ENCODE results near the gene LKAAEAR1. TPM values are rescaled to one million over a fixed set of nuclear protein-coding genes. Genes with fewer than 3 reads are reported as not detected.
"Not testable (repeated sequence)": the region's sequence is repeated elsewhere in the genome, so short reads cannot be mapped to it uniquely, and the experiment has no call there.

LKAAEAR1 gene
- total RNA-seq, 4 donors from 2014 or later: not detected

GRCh38 chr20:64090165-64090564, 6.0 kb upstream of the LKAAEAR1 start:
- no peak for DNase-seq
- Histone ChIP-seq H3K27me3 (no peaks in the 10 kb centered on the region), H3K4me3 (no peak overlapping the region), H3K9me3 (no peaks in the 10 kb centered on the region), H3K36me3 (no peaks in the 10 kb centered on the region), H3K4me1 (no peaks in the 10 kb centered on the region), H3K27ac (no peak overlapping the region)
- TF ChIP-seq CTCF (IDR thresholded peaks at IDR 0.05) (no peak), POLR2A (IDR thresholded peaks at IDR 0.05) (no peak)

GRCh38 chr20:64088586-64088985, 4.4 kb upstream of the LKAAEAR1 start:
- not testable (repeated sequence) for H3K27ac ChIP-seq, H3K4me3 ChIP-seq, H3K9me3 ChIP-seq, DNase-seq, H3K36me3 ChIP-seq
- H3K4me1 ChIP-seq: peaks cover 0 to 11% (median 6%) of the 10 kb centered on the region in 4 donors
- peaks cover 0 to 13% of the 10 kb centered on the region in 2 donors for H3K27me3 ChIP-seq

GRCh38 chr20:64087226-64087825, 3.1 kb upstream of the LKAAEAR1 start:
- not testable (repeated sequence) for DNase-seq, H3K4me3 ChIP-seq, H3K36me3 ChIP-seq, H3K27ac ChIP-seq, H3K9me3 ChIP-seq
- Histone ChIP-seq H3K27me3 (peaks cover 0 to 15% of the 10 kb centered on the region in 2 donors), H3K4me1 (peaks cover 0 to 20% (median 12%) of the 10 kb centered on the region in 4 donors)

GRCh38 chr20:64086801-64087200, 2.6 kb upstream of the LKAAEAR1 start:
- TF ChIP-seq CTCF (IDR thresholded peaks at IDR 0.05) (no peak), POLR2A (IDR thresholded peaks at IDR 0.05) (no peak)
- Histone ChIP-seq H3K27me3 (peaks cover 0 to 15% of the 10 kb centered on the region in 2 donors), H3K4me1 (peaks cover 0 to 24% (median 12%) of the 10 kb centered on the region in 4 donors), H3K36me3 (no peaks in the 10 kb centered on the region), H3K4me3 (no peak overlapping the region), H3K9me3 (no peaks in the 10 kb centered on the region), H3K27ac (no peak overlapping the region)
- no peak for DNase-seq

GRCh38 chr20:64084685-64085152, 521 bp upstream of the LKAAEAR1 start:
- DNase-seq: no peak
- no peaks in the 10 kb centered on the region for H3K9me3 ChIP-seq
- no peak overlapping the region for H3K4me3 ChIP-seq

GRCh38 chr20:64083378-64083803, 807 bp downstream of the LKAAEAR1 start:
- TF ChIP-seq CTCF (IDR thresholded peaks at IDR 0.05) (peak; percentile 32 to 68 (median 42)), POLR2A (IDR thresholded peaks at IDR 0.05) (no peak)
- peaks cover 0 to 15% of the 10 kb centered on the region in 2 donors for H3K27me3 ChIP-seq
- peaks cover 0 to 36% (median 13%) of the 10 kb centered on the region in 4 donors for H3K4me1 ChIP-seq
- H3K27ac ChIP-seq: peak overlapping the region in 1 of 4 donors; percentile 47
- peak; percentile 75 to 89 (median 79) for DNase-seq
- peak overlapping the region; percentile 45 to 64 (median 58) for H3K4me3 ChIP-seq
- no peaks in the 10 kb centered on the region for H3K9me3 ChIP-seq
- no peaks in the 10 kb centered on the region for H3K36me3 ChIP-seq

More at GRCh38 chr20:64084685-64085152, 521 bp upstream of the LKAAEAR1 start:
- Histone ChIP-seq H3K27ac (no peak overlapping the region), H3K36me3 (no peaks in the 10 kb centered on the region), H3K4me1 (peaks cover 0 to 24% (median 12%) of the 10 kb centered on the region in 4 donors), H3K27me3 (peaks cover 0 to 15% of the 10 kb centered on the region in 2 donors)
- TF ChIP-seq POLR2A (IDR thresholded peaks at IDR 0.05) (no peak), CTCF (IDR thresholded peaks at IDR 0.05) (no peak)

Measured in Peyer's patch (tissue), 4 donors.